Urothelium cell line (cell line): ENCODE results near the gene TMEM47.

ENCODE experiments used
- DNase-seq: peaks from one replicate; pipeline ENCODE4 v3.0.0; 2011; ENCODE audit warnings: low spot score, mixed read lengths
- FAIRE-seq: peaks from 2 replicates; lab custom pipeline; 2011; peaks lifted over from hg19 to GRCh38; lab: Jason Lieb, UNC

TMEM47 gene

DNA sequence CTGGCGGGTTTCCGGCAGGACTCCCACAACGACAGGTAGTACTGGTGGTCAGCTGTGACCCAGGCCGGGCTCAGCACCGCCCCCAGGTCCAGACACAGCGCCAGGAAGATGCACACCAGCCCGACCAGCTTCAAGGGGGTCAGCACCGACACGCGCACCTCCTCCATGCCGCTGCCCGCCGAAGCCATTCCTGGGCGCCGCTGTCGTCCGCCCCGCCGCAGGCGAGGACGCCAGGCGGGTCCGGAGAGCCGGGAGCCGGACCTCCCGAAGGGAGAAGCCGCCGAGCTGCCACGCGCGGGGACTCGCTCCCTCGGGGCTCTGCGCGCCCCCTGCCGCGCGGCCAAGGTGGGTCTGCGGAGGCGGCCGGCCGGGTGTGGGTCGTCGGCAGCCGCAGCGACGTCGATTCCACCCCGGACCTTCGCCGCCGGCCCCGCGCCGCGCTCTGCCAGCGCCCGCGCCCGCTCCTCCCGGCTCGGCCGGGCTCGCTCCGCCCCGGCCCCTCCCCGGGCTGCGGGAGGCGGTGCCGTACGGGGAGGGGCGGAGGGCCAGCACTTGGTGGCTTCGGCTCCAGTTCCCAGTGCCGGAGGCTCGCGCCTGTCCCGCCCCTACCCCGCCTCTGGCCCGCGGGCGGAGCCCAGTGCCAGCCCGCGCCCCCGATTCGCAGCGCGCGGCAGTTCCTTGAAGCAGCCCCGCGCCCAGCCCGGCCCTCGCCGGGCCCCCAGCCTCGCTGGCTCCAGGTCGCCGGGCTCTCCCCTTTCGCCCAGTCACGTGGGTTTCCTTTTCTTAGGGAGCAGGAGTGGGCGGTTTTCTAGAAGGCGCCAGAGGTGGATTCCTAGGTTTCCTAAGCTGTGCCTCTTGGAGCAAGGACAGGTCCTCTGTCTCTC lies at the start of gene TMEM47:
Gene TMEM47, minus strand, starts transcription at position 444 of the 884 bp plus-strand sequence. Its CDS starts 256 bp downstream, at position 188.
- peak; percentile 67 for DNase-seq
- FAIRE-seq: no peak

- DNase-seq (no peak), FAIRE-seq (no peak)
Observed at GRCh38 chrX:34687095-34687494, 30.0 kb upstream of the TMEM47 start.

DNA sequence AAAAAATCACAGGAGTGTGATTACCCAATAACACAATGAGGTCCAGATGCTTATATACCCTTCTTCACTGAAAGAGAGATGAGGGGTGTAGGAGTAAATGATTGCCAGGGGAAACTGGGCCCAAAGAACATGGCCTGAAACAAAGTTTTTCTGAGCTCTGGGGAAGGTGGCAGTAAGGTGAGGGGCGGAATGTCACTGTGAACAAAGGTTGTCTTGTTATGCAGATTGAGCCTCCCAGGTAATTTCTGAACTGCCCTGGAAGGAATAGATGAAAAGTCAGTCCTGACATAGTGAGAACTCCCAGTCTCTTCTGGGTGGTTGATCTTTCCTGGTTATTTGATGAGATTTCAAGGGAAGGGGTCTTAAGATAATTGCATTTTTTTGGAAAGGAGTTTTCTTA lies 2.5 kb upstream of the TMEM47 start:
- DNase-seq (no peak), FAIRE-seq (no peak)

DNA sequence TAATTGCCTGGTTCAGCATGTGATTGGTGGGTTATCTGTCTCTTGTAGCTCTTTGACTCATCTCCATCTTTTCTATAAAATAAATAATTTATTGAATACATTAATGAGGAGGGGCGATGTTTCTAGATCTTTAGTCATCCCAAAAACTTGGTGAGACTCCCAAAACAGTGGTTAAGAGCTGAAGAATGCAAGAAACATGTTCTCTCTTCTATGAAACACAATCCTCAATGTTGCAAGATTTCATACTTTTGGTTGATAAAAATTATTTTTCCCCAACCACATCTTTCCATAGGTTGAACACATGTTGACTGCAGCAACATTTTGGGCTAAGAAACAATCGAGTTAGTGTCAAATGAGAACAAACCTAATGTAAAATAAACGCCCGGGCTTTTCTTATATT lies 1.2 kb upstream of the TMEM47 start:
- FAIRE-seq (no peak), DNase-seq (no peak)

GRCh38 chrX:34657726-34658070 lies 613 bp upstream of the TMEM47 start:
- FAIRE-seq: no peak
- DNase-seq: no peak

- FAIRE-seq: no peak
- no peak for DNase-seq
Observed at GRCh38 chrX:34656467-34656841, 631 bp downstream of the TMEM47 start.

DNA sequence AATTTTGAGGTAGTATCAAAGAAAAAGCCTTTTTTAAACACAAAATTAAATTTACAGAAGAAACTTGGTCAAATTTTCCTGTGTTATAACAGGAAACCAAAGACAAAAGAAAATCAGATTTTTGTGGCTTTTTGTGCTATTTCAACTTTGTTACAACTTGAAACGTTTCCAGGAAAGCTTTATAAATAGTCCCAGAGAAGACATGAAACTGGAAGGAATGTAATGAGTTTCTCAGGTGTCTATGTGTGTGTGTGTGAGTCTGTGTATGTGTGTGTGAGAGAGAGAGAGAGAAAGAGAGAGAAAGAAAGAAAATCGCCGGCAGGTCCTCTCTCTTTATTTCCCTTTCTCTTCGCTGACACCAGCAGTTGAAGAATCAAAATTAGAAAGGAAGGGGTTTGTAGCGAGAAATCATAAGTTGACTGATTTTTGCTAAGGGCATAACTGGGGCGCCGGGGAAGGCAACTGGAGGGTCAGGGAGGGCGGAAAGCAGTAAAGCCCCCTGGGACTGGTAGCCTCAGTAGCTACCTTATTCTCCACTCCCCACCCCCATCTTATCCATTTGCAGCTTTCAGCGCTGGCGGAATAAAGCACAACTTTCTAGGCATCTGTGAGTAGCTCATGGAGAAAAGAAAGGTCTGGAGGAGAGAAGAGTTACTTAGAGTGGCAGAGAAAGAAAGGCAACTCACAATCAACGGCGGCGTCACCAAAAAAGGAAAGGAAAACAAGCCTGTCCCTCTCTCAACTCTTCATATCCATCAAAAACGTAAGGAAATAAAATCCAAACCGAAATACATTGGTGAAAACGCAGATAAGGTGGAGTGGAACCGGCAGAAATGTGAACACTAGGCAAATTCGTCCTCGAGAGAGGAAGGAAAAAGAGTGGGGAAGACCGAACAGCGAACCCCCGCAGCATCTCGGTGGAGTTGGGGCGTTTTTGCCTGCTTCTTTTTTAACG lies 1.3 kb downstream of the TMEM47 start:
- no peak for DNase-seq
- no peak for FAIRE-seq

DNA sequence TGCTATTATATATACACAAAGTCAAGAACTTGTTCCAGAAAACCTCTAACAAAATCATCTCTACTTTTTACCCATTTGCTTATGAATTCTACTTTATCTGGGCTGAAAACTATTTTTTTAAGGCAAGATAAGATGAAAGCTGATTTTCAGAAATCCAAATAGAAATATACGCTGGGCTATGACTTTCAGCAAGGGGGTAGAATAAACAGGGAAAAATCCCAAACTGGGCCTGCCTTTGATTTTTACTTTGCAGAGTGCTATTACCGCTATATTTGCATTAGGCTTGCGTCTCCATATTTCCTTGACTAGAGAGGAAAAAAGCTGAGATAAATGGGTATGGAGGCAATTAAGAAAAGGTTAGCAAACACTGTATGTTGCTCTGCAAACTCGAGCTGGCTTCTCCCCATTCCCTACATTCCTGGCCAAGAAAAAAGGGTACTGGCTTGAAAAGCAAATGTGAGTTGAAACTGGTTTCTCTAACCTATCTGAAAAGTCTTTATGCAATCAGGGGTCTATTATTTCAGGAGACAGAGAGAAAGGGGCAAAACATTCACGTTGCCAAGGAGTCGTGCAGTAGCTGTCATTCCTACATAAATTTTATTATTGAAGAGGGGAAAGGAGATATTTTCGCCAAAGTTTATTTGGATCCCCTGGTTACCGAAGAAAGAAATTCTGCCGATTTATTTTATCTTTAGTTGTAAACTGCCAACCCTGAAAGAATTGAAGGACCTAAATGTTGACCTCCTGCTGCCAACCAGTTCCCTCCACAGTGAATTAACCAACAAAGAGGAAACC lies 2.2 kb downstream of the TMEM47 start:
- no peak for FAIRE-seq

GRCh38 chrX:34653811-34654210 lies 3.3 kb downstream of the TMEM47 start:
- no peak for DNase-seq
- no peak for FAIRE-seq

More for the DNA sequence above, 2.2 kb downstream of the TMEM47 start:
- no peak for DNase-seq

- DNase-seq: no peak
- no peak for FAIRE-seq
Observed at GRCh38 chrX:34642849-34643248, 14.2 kb downstream of the TMEM47 start.

GRCh38 chrX:34638116-34638515 lies 19.0 kb downstream of the TMEM47 start:
- FAIRE-seq (no peak), DNase-seq (no peak)

DNA sequence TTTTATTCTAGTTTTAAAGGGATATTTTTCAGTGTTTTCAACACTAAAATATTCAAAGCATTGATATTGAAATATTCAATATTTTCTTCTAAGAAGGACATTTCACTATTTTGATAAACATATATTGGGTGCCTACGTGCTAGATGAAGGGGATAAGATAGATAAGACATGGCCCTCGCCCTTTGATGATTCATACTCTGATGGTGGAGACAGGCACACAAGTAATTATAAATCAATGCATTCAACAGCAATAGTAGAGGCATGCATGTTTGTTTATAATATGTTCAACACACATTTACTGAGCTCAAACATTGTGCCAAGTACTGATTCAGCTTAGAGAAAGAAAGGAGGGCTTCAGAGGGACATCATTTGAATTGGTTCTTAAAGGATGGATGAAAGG lies 22.7 kb downstream of the TMEM47 start:
- DNase-seq (no peak), FAIRE-seq (no peak)

DNA sequence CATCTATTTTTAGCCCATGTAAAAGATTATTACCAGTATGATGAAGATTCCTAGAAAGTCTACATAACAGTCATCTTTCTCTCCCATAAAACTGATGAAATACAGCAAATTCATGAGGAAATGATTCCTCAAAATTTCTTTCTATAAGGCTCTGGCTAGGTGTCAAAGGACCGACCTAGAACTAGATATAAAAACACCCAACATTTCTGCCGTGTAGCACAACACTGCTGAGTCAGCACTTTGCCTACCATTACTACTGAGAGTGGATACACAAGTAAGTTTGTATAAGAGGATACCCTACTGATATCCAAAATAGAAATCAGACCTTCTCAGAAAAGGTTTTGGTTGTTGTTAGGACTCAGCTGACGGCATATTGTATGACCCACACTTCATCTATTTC lies 24.7 kb downstream of the TMEM47 start:
- DNase-seq (no peak), FAIRE-seq (no peak)

DNA sequence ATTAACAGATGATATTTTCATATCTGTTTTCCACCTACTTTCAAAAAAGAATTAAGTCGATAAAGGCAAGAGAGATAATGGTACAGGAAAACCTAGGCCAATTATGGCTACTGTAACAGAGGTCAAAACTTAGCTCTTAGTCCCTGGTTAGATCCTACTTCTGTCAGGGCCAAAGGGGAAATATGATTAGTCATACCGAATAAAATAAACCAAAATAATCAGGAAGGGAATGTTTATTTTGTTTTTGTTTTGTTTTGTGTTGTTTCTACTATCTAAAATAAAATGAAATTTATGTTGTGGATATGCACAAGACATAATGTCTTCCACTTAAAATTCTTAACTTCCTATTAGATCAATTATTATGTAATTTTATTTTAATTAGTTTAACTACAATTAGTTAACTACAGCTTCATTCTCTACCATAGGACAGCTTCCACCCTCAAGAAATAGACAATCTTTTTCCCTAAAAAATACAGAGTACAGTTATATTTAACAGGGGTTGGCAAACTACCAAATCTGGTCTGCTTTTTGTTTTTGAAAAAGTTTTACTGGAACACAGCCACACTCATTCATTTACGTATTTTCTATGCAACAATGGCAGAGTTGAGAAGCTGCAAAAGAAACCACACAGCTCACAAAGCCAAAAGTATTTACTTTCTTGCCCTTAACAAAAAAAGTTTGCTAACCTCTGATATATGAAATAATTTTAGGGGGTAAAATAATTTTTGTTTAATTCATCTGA lies 25.4 kb downstream of the TMEM47 start:
- FAIRE-seq: no peak
- DNase-seq: no peak

DNA sequence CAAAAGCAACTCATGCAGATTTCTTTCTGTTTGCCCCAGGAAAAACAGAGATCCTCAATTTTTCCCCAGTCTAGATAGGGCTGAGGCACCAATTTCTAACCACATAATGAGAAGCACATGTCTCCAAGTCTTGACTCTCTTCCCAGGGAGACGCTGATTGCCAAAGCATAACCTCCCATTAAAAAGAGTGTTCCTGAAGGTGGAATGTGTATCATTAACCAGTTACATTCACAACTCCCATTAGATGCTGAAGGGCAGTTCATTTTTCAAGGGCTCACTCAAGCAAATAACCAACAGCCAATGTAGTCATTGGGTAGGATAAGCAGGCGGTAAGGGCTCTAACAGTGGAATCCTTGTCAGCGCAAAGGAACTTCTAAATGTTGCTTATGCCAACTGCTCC lies 27.5 kb downstream of the TMEM47 start:
- DNase-seq: no peak
- no peak for FAIRE-seq

- no peak for DNase-seq
- FAIRE-seq: no peak
Observed at GRCh38 chrX:34624416-34624815, 32.7 kb downstream of the TMEM47 start.

DNA sequence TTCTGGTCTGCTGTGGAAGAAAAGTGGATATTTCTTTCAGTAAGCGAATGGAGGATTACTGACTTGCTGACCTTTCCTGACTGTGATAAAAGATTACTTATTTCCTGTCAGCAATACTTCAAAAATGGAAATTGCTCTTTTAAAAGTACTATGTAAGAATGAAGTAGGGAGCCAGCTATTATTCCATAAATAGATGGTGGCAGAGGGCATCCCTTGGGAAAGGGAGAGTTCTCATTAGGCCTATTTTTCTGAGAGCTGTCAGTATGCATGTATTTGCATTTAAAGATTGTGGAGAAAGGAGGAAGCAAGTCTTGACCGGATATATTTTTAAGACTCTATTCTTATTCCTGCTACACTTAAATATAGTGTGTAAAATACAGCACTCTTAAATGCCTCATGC lies 37.2 kb downstream of the TMEM47 start:
- no peak for FAIRE-seq
- DNase-seq: no peak

DNA sequence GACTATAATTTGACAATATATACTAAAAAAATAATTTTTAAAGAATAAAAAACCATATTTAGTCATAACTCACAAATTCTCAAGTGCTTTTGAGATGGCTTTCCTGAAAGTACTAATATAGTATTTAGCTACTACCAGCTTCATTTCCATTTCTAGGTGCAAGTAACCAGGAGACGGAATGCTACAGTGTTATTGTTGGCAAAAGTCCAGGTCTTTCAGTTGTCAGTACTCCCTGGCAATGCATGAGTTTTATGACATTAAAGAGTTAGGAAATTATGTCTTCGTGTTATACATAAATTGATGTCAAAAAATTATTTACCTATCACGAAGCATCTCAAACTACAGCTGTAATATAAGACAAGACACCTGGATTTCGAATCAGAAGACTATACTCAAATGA lies 45.0 kb downstream of the TMEM47 start:
- DNase-seq (no peak), FAIRE-seq (no peak)

DNA sequence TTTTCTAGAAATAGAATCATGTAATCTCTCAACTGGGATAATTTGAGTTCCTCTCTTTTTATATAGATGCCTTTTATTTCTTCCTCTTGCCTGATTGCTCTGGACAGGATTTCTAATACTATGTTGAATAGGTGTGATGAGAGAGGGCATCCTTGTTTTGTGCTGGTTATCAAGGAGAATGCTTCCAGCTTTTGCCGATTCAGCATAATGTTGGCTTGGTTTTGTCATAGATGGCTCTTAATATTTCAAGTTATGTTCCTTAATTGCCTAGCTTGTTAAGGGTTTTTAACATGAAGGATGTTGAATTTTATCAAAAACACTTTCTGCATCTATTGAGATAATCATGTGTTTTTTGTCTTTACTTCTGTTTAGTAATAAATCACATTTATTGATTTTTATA lies 58.7 kb downstream of the TMEM47 start:
- FAIRE-seq (no peak), DNase-seq (no peak)

DNA sequence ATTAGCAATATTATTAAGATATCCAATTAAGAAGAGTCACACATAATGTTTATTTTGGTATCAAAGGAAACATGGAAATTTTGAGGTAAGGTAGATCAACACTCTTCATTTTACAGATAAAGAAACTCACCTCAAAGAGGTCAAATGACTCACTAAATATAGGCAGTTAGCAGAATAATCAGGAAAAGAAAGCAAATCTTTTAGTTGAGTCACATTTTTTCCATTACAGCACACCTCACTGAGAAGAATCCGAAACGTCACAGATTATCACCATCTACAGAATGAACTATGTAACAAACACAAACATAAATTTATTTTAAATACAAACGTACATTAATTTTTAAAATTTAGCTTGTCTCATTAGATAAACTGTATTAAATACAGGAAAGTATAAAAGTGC lies 70.1 kb downstream of the TMEM47 start:
- DNase-seq (no peak), FAIRE-seq (no peak)
